Natural killer cell treated with Interleukin-12 subunit alpha and Interleukin-12 subunit beta and Interleukin-15 and Interleukin-18, amount 100 ng/mL, for 72 hours (primary cell): ENCODE measurements around the gene ZBTB9. TPM values are rescaled to one million over a fixed set of nuclear protein-coding genes. Genes with fewer than 3 reads are reported as not detected.
A peak's percentile ranks its signal among the peaks of the same experiment; 100 is the strongest.
"Not testable (repeated sequence)": the region's sequence is repeated elsewhere in the genome, so short reads cannot be mapped to it uniquely, and the experiment has no call there.

Source experiments
- ATAC-seq, 2 donors: fragments of 150-1000 bp; cut with Tn5 transposase in 1 of 2; sonication (Bioruptor Pico), chemical (Tn5 transposase) in 1 of 2; 2 replicates each; pipeline ENCODE4 v1.10.0; 2021
- DNase-seq: peaks from one replicate; pipeline ENCODE4 v3.0.0; 2022; ENCODE audit warnings: low spot score
- H3K27ac Mint-ChIP-seq, 2 donors: 1 replicate in 1 of 2; 2 replicates in 1 of 2; pipeline ENCODE4 v1.8.0; 2022; ENCODE audit warnings: mixed read lengths in 2 of 2, mild to moderate bottlenecking in 1 of 2, moderate library complexity in 1 of 2
- H3K27me3 Mint-ChIP-seq, 2 donors: 1 replicate in 1 of 2; 2 replicates in 1 of 2; pipeline ENCODE4 v1.8.0; 2022; ENCODE audit warnings: mixed read lengths in 2 of 2
- H3K36me3 Mint-ChIP-seq: one replicate; pipeline ENCODE4 v1.8.0; 2022; ENCODE audit warnings: mixed read lengths
- H3K4me1 Mint-ChIP-seq, 2 donors: 1 replicate in 1 of 2; 2 replicates in 1 of 2; pipeline ENCODE4 v1.8.0; 2022; ENCODE audit warnings: low read depth in 2 of 2, mixed read lengths in 2 of 2, mild to moderate bottlenecking in 1 of 2
- H3K4me3 Mint-ChIP-seq: one replicate; pipeline ENCODE4 v1.8.0; 2022; ENCODE audit warnings: mixed read lengths
- H3K9me3 Mint-ChIP-seq: 2 replicates; pipeline ENCODE4 v1.8.0; 2022; ENCODE audit warnings: mixed read lengths
- total RNA-seq, 2 donors: library from RNA; stranded (reverse); gene quantifications; one replicate each; pipeline ENCODE4 v1.2.3, GENCODE V29; 2022

Gene ZBTB9
- total RNA-seq, 2 donors from 2014 or later, result 10.9 to 25.4 TPM

DNA sequence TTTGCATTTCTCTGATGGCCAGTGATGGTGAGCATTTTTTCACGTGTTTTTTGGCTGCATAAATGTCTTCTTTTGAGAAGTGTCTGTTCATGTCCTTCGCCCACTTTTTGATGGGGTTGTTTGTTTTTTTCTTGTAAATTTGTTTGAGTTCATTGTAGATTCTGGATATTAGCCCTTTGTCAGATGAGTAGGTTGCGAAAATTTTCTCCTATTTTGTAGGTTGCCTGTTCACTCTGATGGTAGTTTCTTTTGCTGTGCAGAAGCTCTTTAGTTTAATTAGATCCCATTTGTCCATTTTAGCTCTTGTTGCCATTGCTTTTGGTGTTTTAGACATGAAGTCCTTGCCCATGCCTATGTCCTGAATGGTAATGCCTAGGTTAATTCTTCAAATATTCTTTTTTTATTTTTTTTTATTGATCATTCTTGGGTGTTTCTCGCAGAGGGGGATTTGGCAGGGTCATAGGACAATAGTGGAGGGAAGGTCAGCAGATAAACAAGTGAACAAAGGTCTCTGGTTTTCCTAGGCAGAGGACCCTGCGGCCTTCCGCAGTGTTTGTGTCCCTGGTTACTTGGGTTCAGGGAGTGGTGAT is 30.4 kb downstream of the ZBTB9 start:
- not testable (repeated sequence) for H3K9me3 Mint-ChIP-seq, H3K4me3 Mint-ChIP-seq, DNase-seq, H3K27ac Mint-ChIP-seq, ATAC-seq, H3K4me1 Mint-ChIP-seq, H3K36me3 Mint-ChIP-seq
- H3K27me3 Mint-ChIP-seq, result peaks cover 5 to 14% of the 10 kb centered on the region in 2 donors

DNA sequence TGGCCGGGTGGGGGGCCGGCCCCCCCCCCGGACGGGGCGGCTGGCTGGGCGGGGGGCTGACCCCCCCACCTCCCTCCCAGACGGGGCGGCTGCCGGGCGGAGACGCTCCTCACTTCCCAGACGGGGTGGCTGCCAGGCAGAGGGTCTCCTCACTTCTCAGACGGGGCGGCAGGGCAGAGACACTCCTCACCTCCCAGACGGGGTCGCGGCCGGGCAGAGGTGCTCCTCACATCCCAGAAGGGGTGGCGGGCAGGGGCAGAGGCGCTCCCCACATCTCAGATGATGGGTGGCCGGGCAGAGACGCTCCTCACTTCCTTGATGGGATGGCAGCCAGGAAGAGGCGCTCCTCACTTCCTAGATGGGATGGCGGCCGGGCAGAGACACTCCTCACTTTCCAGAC is 31.3 kb downstream of the ZBTB9 start:
- DNase-seq, H3K36me3 Mint-ChIP-seq, H3K4me3 Mint-ChIP-seq, ATAC-seq, H3K27ac Mint-ChIP-seq, H3K9me3 Mint-ChIP-seq, H3K4me1 Mint-ChIP-seq: not testable (repeated sequence)
- H3K27me3 Mint-ChIP-seq, result peaks cover 5 to 12% of the 10 kb centered on the region in 2 donors

DNA sequence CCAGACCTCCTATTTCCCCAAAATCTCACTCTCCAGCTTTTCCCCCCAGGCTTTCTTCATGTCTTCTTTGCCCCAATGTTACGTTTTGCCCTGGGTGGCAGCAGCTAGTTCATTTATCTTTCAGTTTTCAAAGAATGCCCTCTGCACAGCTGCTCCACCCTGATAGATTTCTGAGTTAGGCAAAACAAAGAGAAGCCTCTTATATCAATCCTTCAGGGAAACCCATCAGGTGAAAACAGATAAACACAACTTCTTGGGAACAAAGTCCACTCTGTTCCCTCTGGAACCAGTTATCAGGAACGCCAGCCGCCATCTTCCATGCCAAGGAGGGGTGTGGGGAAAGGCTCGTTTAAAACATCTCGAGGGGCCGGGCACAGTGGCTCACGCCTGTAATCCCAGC is 34.0 kb downstream of the ZBTB9 start:
- ATAC-seq, result no peak
- no peaks in the 10 kb centered on the region for H3K36me3 Mint-ChIP-seq
- no peaks in the 10 kb centered on the region for H3K9me3 Mint-ChIP-seq
- peaks cover 5 to 8% of the 10 kb centered on the region in 2 donors for H3K27me3 Mint-ChIP-seq
- DNase-seq, result no peak
- no peak overlapping the region for H3K4me3 Mint-ChIP-seq
- peaks cover 4 to 5% of the 10 kb centered on the region in 2 donors for H3K4me1 Mint-ChIP-seq
- peak overlapping the region in 1 of 2 donors; percentile 13 for H3K27ac Mint-ChIP-seq

DNA sequence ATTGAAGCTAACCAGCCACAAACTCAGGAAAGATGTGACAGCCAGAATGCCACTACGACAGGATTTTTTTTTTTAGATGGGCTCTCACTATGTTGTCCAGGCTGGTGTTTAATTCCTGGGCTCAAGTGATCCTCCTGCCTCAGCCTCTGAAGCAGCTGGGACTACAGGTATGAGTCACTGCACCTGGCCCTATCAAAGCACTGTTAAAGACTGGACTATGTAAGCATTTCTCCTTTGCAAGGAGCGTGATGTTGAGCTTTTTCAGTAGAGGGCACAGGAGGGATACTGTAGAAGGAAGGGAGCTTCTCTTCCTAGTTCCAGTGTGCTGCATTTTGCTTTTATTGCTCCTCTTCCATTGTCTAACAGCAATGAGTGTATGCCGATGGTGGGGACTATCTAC is 35.8 kb downstream of the ZBTB9 start:
- DNase-seq (no peak), ATAC-seq (no peak)
- Mint-ChIP-seq H3K4me1 (peaks cover 4 to 5% of the 10 kb centered on the region in 2 donors), H3K9me3 (no peaks in the 10 kb centered on the region), H3K36me3 (no peaks in the 10 kb centered on the region), H3K27me3 (peaks cover 5 to 8% of the 10 kb centered on the region in 2 donors), H3K27ac (no peak overlapping the region), H3K4me3 (no peak overlapping the region)

DNA sequence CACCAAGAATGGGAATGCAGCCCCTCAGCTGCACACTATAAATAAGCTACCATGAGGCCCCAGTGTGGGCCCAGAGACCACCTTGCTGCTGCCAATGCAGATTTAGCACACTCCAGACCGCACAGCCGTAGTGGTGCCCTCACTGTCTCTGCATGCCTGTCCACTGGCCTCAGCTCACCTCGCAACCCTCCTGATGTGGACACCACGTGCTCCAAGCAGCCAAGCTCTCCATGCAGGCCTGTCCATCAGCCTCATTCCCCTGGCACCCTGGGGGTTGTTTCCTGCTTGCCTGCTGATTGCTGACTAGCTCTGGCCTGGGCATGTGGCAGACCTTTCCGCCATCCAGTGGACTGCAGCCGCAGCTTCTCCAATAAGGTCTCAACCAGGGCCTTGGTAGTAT is 36.2 kb downstream of the ZBTB9 start:
- DNase-seq (no peak), ATAC-seq (no peak)
- Mint-ChIP-seq H3K4me1 (peaks cover 4 to 5% of the 10 kb centered on the region in 2 donors), H3K27ac (peak overlapping the region in 1 of 2 donors; percentile 21), H3K9me3 (no peaks in the 10 kb centered on the region), H3K27me3 (peaks cover 5 to 8% of the 10 kb centered on the region in 2 donors), H3K36me3 (no peaks in the 10 kb centered on the region), H3K4me3 (no peak overlapping the region)

DNA sequence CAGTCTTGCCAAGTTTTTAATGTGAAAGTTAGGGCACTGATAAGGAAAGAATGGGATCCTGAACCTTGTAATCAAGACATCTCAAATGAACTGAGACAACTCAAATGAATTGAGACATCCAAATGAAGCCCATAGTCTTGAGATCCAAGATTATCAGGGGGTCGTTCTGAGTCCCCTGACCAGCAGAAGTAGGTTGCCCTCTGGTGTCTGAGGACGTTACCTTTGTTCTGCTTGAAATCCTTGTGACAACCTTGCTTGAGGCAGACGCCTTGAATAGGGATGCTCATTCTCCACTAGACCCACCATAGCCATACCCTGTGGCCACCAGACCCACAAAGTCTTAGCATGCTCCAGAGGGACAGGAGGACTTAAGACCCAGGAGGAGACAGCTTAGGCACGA is 37.7 kb downstream of the ZBTB9 start:
- H3K27ac Mint-ChIP-seq, result no peak overlapping the region
- peaks cover 4 to 5% of the 10 kb centered on the region in 2 donors for H3K4me1 Mint-ChIP-seq
- ATAC-seq, result no peak

DNA sequence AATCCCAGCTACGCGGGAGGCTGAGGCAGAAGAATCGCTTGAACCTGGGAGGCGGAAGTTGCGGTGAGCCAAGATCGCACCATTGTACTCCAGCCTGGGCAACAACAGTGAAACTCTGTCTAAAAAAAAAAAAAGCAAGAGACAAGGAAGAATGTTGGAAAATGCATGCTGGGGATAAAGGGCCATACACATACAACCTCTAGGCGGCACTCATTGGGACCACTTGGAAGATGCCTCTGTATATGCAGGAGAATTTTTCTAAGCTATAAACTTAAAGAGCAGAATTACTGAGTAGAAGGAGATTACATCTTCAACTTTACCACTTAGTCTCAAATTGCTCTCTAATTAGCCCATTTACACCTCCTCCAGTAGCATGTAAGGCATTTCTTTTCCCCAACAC is 42.8 kb downstream of the ZBTB9 start:
- no peak for ATAC-seq
- H3K27me3 Mint-ChIP-seq, result peaks cover 7 to 8% of the 10 kb centered on the region in 2 donors
- H3K4me3 Mint-ChIP-seq, result no peak overlapping the region
- peak overlapping the region in 1 of 2 donors; percentile 31 for H3K27ac Mint-ChIP-seq
- no peak for DNase-seq
- peaks cover 0 to 4% of the 10 kb centered on the region in 2 donors for H3K4me1 Mint-ChIP-seq
- H3K36me3 Mint-ChIP-seq, result no peaks in the 10 kb centered on the region
- no peaks in the 10 kb centered on the region for H3K9me3 Mint-ChIP-seq

More for the DNA sequence above, 37.7 kb downstream of the ZBTB9 start:
- Mint-ChIP-seq H3K9me3 (no peaks in the 10 kb centered on the region), H3K36me3 (no peaks in the 10 kb centered on the region), H3K27me3 (peaks cover 5 to 8% of the 10 kb centered on the region in 2 donors), H3K4me3 (no peak overlapping the region)
- DNase-seq, result no peak

DNA sequence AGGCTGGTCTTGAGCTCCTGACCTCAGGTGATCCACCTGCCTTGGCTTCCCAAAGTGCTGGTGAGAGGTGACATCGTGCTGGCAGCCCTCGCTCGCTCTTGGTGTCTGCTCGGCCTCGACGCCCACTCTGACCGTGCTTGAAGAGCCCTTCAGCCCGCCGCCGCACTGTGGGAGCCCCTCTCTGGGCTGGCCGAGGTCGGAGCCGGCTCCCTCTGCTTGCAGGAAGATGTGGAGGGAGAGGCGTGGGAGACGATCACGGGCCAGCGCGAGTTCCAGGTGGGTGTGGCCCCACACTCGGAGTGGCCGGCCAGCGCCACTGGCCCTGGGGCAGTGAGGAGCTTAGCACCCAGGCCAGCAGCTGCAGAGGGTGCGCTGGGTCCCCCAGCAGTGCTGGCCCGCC is 48.1 kb downstream of the ZBTB9 start:
- ATAC-seq (no peak), DNase-seq (no peak)
- Mint-ChIP-seq H3K4me1 (no peaks in the 10 kb centered on the region), H3K27ac (no peak overlapping the region), H3K4me3 (no peak overlapping the region), H3K27me3 (peaks cover 0 to 4% of the 10 kb centered on the region in 2 donors), H3K36me3 (no peaks in the 10 kb centered on the region), H3K9me3 (no peaks in the 10 kb centered on the region)

DNA sequence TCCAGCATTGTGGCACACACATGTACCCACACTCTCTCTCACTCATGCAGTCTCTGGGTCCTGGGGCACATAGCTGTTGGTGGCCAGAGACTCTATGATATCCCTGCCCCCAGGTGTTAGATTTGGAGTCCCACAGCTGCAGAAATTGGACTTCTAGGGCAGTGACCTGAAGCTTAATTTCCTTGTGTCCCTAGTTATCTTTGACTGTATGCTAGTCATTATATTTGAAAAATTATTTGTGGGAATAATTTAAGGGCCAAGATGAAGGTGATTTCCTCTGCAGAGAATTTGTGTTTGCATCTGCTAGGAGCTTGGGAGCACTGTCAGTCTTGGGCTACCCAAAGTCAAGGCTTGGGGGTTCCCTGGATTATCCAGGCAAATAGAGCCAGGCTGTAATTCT is 50.1 kb downstream of the ZBTB9 start:
- Mint-ChIP-seq H3K9me3 (no peaks in the 10 kb centered on the region), H3K36me3 (no peaks in the 10 kb centered on the region), H3K27ac (peak overlapping the region in 1 of 2 donors; percentile 51), H3K27me3 (peaks cover 6 to 11% of the 10 kb centered on the region in 2 donors), H3K4me3 (no peak overlapping the region), H3K4me1 (peaks cover 6 to 9% of the 10 kb centered on the region in 2 donors)
- no peak for ATAC-seq
- no peak for DNase-seq

DNA sequence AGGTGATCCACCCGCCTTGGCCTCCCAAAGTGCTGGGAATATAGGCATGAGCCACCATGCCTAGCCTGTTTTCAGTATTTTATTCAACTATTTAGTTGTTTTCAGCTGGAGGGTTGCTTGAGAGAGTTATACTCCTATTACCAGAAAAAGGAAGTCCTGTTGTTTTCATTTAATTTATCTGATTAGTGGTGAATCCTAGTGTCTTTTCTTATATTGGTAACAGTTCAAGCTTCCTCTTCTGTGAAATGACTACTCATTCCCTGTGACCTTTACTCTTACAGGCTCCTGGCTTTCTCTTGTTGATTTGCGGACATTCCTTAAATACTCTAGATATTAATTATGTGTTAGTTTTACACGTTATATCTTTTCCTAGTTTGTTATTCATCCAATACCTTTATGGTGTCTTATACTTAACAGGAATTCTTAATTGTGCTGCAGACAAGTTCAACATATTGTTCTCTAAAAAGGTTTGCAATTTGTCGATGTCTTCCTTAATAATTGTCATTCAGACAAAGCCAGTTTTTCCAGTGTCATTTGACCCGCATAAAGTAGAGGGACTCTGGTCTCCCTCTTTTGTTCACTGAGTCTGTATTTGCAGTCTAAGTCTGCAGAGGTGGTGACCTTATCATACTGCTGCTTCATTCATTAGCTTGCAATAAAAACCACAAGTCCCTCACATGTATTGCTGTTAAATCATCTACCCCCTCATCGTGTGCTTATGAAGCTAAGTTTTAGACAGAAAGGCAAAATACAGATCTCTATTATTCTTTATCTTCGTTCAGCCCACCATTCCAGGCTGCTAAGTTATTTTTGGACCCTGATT is 51.4 kb downstream of the ZBTB9 start:
- H3K9me3 Mint-ChIP-seq, result no peaks in the 10 kb centered on the region
- H3K4me3 Mint-ChIP-seq, result no peak overlapping the region
- no peak for DNase-seq
- no peak for ATAC-seq
- H3K4me1 Mint-ChIP-seq, result peaks cover 6 to 10% of the 10 kb centered on the region in 2 donors
- peaks cover 6 to 11% of the 10 kb centered on the region in 2 donors for H3K27me3 Mint-ChIP-seq
- peak overlapping the region in 1 of 2 donors; percentile 20 for H3K27ac Mint-ChIP-seq
- no peaks in the 10 kb centered on the region for H3K36me3 Mint-ChIP-seq

Other genes starting within 250 kb of the ZBTB9 start
- 1 to 10 TPM; 3.3 to 6.2 TPM for gene HSD17B8, start 249.9 kb upstream of the ZBTB9 start, total RNA-seq
- 10 to 100 TPM; 31.1 to 35.5 TPM for gene RING1, start 246.1 kb upstream of the ZBTB9 start, total RNA-seq
- gene VPS52, start 182.7 kb upstream of the ZBTB9 start, total RNA-seq, result 10 to 100 TPM; 48.6 to 76.5 TPM
- 1,000 to 10,000 TPM; 1,431 to 1,446 TPM for gene RPS18, start 182.5 kb upstream of the ZBTB9 start, total RNA-seq
- gene B3GALT4, start 177.5 kb upstream of the ZBTB9 start, total RNA-seq, result 10 to 100 TPM; 10.1 to 11.2 TPM
- gene WDR46, start 165.3 kb upstream of the ZBTB9 start, total RNA-seq, result 100 to 1,000 TPM in 1 of 2 donors, 10 to 100 TPM in 1; 81.8 to 148 TPM
- gene PFDN6, start 165.0 kb upstream of the ZBTB9 start, total RNA-seq, result 10 to 100 TPM; 72.0 to 76.8 TPM
- 10 to 100 TPM; 38.1 to 51.4 TPM for gene RGL2, start 155.6 kb upstream of the ZBTB9 start, total RNA-seq
- gene TAPBP, start 140.5 kb upstream of the ZBTB9 start, total RNA-seq, result 100 to 1,000 TPM; 243 to 346 TPM
- 10 to 100 TPM in 1 of 2 donors, 1 to 10 TPM in 1; 6.9 to 13.2 TPM for gene ZBTB22, start 136.8 kb upstream of the ZBTB9 start, total RNA-seq
- 10 to 100 TPM; 80.5 to 99.5 TPM for gene DAXX, start 131.6 kb upstream of the ZBTB9 start, total RNA-seq
- gene KIFC1, start 62.8 kb upstream of the ZBTB9 start, total RNA-seq, result 100 to 1,000 TPM in 1 of 2 donors, 10 to 100 TPM in 1; 52.9 to 115 TPM
- gene PHF1, start 43.6 kb upstream of the ZBTB9 start, total RNA-seq, result 10 to 100 TPM; 46.5 to 66.6 TPM
- 100 to 1,000 TPM; 106 to 156 TPM for gene CUTA, start 36.5 kb upstream of the ZBTB9 start, total RNA-seq
- gene SYNGAP1, start 34.5 kb upstream of the ZBTB9 start, total RNA-seq, result 10 to 100 TPM; 17.7 to 77.0 TPM
- gene BAK1, start 125.7 kb downstream of the ZBTB9 start, total RNA-seq, result 100 to 1,000 TPM; 101 to 103 TPM
- 10 to 100 TPM; 27.6 to 77.6 TPM for gene ITPR3, start 166.7 kb downstream of the ZBTB9 start, total RNA-seq